ENCODE results near the gene NRSN2.
"Not testable (repeated sequence)": the region's sequence is repeated elsewhere in the genome, so short reads cannot be mapped to it uniquely, and the experiment has no call there.

NRSN2 gene

DNA sequence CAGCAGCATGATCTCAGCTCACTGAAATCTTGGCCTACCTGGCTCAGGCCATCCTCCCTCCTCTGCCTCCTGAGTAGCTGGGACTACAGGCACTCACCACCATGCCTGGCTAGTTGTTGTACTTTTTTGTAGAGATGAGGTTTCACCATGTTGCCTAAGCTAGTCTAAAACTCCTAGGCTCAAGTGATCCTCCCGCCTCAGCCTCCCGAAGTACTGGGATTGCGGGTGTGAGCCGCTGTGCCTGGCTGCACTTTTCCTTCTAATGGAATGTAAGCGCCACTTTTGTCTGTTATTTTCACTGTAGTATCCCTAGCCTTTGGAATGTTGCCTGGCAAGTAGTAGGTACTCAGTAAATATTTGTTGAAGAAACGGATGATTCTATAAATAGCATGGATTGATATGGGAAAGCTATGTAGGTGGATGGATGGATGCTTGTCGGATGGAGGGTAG lies 23.3 kb downstream of the NRSN2 start:
- DNase-seq = no peak
- in situ Hi-C loops (cut with HindIII; ENCODE audit: low pct_ligation_motif_present, low pct_unique_long_range_greater_than_20kb, low sequenced_read_pairs) = no loop called here

DNA sequence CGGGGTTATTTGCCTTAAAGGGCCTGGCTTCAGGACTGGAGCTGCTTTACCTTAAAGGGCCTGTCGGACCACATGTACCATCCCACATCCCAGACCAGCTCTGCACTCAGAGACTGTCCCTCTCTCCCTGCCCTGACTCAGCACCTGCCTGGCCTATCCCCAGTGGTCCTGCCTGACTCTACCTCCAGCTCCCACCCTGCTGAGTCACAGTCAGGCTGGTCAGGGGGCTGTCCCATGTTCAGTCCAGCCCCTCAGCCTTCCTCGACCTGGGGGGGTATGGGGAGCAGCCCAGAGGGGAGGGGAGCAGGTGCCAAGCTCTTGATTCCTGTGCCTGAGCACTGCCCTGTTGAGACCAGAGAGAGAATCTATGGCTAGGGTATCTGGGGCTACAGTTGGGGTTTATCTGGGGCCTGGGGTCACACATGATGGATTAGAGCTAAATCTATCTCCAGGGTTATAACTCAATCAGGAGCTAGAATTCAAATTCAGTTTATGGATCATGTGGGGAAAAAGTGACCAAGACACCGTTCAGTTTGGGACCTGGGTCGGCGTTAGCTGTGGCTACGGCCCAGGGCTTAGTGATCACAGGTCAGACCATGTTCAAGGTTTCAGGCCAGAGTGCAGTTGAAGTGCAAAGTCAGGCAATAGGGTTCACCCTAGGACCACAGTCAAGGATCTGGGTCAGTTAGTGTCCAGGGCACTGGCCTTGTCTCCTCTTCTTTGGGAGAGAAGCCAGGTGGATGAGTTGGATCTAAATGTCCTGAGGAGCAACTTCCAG lies 24.3 kb downstream of the NRSN2 start:
- DNase-seq = no peak
- in situ Hi-C loops (cut with HindIII; ENCODE audit: low pct_ligation_motif_present, low pct_unique_long_range_greater_than_20kb, low sequenced_read_pairs) = no loop called here

DNA sequence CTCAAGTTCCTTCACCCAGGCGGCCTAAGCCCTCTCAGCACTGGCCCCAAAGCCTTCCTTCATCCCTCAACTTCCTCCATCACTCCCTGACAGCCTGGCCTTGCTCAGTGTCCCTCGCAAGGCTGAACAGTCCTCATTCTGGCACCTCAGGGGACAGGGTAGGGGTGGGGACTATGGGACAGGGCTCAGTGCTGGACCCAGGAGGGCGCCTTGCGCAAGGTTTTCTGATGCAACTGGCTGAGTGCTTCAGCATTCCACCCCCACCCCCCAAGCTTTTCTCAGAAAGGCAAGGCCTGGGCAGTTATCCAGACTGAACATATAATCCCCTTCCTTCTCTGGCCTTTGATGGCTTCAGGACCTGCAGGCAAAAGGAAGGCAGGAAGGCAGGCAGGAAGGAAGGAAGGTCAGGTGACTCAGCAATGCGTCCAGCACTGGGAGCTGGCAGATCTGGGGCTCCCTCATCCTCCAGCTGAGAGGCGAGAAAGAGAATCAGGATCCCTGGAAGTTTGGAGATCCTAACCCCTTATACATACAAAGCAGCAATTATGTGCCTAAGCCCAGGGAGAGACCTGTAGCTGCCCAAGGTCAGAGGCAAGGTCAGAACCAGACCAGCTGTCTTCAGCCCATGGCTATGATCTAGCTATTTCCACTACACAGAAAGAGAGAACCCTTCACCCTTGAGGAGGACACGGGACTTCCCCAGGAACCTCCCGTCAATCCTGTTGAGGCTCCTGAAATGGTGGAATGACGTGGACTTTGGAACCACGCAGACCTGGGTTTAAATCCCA lies 25.0 kb downstream of the NRSN2 start:
- in situ Hi-C loops (cut with HindIII; ENCODE audit: low pct_ligation_motif_present, low pct_unique_long_range_greater_than_20kb, low sequenced_read_pairs) = no loop called here
- peak; percentile 27 for DNase-seq

DNA sequence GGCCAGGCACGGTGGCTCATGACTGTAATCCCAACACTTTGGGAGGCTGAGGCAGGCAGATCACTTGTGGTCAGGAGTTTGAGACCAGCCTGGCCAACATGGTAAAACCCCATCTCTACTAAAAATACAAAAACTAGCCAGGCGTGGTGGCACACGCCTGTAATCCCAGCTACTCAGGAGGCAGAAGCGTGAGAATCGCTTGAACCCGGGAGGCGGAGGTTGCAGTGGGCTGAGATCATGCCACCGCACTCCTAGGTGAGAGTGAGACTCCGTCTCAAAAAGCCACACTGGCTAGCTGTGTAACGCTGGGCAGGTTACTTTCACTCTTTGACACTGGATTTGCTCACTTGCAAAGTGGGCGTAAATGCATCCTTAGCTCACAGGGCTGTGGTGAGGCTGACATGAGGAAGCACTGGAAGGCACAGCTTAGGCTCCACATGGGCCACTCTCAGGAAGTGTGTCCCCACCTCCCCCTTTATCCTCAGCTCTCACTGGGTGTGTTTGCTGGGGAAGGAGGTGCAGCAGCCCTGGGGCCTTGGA lies 25.7 kb downstream of the NRSN2 start:
- DNase-seq; in situ Hi-C loops (cut with HindIII; ENCODE audit: low pct_ligation_motif_present, low pct_unique_long_range_greater_than_20kb, low sequenced_read_pairs): not testable (repeated sequence)

DNA sequence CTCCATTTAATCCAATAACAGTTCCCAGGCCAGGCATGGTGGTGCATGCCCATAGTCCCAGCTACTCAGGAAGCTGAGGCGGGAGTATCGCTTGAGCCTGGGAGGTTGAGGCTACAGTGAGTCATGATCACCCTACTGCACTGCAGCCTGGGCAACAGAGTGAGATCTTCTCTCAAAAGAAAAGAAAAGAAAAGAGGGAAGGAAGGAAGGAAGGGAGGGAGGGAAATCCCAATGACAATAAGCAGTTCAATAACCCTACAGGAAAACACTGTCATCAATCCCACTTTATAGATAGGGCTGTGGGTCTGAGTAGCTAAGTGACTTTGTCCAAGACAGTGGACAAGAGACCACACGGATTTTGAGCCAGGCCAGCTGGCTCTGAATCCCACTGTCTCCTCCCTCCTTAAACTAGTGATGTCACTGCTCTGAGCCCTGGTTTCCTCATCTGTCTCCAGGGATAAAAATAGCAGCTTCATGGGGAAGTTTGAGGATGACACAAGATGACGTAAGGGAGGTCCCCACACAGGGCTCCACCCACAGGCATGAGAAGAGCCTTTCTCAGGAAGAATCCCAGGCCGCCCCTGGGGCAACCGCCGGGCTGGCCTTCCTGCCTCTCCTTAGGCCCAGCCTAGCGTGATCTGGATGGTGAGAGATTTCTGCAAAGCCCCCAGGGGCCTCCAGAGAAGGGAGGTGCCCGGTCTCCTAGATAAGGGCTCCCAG lies 26.4 kb downstream of the NRSN2 start:
- peak; percentile 55 for DNase-seq
- in situ Hi-C loops (cut with HindIII; ENCODE audit: low pct_ligation_motif_present, low pct_unique_long_range_greater_than_20kb, low sequenced_read_pairs) = no loop called here

DNA sequence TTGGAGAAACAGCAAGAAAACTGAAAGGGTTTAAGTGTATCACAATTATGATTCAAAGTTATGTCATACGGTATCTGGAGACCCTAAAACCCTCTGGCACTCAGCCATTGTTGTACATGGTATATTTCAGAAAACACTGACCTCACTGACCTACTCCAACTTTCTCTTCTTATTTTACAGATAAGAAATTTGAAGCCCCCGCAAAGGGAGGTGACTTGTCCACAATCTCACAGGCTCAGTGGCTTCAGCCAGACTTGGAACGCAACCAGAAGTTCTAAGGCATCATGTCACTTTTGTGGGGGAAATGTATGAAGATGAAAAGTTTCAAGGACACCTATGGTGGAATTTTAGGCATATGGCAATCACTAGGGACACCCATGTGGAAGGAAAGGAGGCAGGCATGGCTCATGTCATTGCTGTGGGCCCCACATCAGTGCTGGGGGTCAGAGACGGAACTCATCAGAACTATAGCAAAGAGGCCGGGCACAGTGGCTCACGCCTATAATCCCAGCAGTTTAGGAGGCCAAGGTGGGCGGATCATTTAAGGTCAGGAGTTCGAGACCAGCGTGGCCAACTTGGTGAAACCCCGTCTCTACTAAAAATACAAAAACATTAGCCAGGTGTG lies 28.5 kb downstream of the NRSN2 start:
- in situ Hi-C loops (cut with HindIII; ENCODE audit: low pct_ligation_motif_present, low pct_unique_long_range_greater_than_20kb, low sequenced_read_pairs) = no loop called here
- no peak for DNase-seq

DNA sequence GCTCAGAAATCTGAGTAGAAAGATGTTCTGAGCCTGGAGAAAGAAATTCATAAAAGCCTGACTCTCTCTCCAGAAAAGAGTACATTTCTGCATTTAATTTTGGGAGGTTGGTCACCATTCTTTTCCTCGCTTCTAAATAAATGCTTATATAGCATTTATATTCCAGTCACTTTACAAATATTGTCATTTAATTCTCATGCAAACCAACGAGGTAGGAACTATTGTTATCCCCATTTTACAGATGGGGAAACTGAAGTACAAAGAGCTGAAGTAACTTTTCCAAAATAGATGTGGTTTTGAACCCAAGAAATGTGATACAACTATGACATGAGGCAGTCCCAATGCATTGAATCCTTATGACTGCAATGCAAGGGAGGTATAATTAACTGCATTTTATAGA lies 29.2 kb downstream of the NRSN2 start:
- DNase-seq = no peak

DNA sequence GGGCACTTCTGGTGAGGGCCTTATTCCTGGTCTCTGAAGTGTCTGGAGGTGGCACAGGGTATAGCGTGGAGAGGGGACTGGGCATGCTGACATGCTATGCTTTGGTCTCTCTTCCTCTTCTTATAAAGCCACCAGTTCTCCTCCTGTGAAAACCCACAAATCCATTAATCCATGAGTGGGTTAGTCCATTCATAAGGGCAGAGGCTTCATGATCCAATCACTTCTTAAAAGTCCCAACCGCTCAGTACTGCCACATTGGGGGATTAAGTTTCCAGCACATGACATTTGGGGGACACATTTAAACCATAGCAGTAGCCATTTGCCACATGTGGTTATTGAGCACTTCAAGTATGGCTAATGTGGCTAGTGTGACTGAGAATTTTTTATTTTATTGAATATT lies 29.8 kb downstream of the NRSN2 start:
- DNase-seq = no peak
- in situ Hi-C loops (cut with HindIII; ENCODE audit: low pct_ligation_motif_present, low pct_unique_long_range_greater_than_20kb, low sequenced_read_pairs) = no loop called here

More for the DNA sequence above, 29.2 kb downstream of the NRSN2 start:
- in situ Hi-C loops (cut with HindIII; ENCODE audit: low pct_ligation_motif_present, low pct_unique_long_range_greater_than_20kb, low sequenced_read_pairs) = no loop called here

DNA sequence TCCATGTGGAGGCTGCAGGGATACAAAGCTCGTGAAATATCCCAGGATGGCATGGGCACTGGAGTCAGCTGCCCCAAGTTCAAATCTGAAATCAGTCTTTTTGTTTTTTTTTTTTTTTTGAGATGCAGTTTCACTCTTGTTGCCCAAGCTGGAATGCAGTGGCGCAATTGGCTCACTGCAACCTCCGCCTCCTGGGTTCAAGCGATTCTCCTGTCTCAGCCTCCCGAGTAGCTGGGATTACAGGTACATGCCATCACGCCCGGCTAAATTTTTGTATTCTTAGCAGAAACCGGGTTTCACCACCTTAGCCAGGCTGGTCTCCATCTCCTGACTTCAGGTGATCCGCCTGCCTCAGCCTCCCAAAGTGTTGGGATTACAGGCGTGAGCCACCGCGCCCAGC lies 30.7 kb downstream of the NRSN2 start:
- DNase-seq; in situ Hi-C loops (cut with HindIII; ENCODE audit: low pct_ligation_motif_present, low pct_unique_long_range_greater_than_20kb, low sequenced_read_pairs): not testable (repeated sequence)

DNA sequence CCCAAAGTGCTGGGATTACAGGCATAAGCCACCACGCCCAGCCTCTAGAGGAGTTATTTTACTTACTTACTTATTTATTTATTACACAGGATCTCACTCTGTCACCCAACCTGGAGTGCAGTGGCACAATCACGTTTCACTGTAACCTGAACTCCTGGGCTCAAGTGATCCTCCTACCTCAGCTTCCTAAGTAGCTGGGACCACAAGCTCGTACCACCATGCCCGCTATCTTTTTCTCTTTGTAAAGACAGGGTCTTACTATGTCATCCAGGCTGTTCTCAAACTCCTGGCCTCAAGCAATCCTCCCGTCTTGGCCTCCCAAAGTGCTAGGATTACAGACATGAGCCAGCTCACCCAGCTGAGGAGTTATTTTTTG lies 32.0 kb downstream of the NRSN2 start:
- in situ Hi-C loops (cut with HindIII; ENCODE audit: low pct_ligation_motif_present, low pct_unique_long_range_greater_than_20kb, low sequenced_read_pairs) = no loop called here
- DNase-seq = no peak

DNA sequence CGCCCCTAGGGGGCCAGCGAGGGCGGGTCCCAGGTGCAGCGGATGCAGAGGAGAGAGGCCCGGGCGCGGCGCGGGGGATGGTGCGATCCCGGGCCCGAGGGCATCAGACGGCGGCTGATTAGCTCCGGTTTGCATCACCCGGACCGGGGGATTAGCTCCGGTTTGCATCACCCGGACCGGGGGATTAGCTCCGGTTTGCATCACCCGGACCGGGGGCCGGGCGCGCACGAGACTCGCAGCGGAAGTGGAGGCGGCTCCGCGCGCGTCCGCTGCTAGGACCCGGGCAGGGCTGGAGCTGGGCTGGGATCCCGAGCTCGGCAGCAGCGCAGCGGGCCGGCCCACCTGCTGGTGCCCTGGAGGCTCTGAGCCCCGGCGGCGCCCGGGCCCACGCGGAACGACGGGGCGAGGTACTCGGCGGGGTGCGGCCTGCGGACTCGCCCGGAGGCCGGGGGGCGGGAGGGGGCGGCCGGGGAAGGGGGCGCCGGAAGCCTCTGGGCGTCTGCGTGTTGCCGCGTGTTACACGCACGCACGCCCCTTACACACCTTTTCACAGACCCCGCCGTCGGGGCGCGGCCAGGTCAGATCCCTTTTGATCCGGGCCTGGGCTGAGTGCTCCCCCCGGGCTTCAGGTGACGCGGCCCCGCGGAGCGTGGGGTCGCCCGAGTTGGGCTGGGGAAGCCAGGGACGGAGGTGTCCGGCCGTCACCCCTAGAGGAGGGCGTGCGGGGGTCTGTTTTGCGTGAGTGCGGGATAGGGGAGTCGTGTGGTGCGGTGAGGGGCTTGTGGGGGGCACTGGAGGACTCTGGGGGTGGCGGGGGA lies 34.1 kb downstream of the NRSN2 start:
- peak; percentile 72 for DNase-seq
- in situ Hi-C loops (cut with HindIII; ENCODE audit: low pct_ligation_motif_present, low pct_unique_long_range_greater_than_20kb, low sequenced_read_pairs) = no loop called here

DNA sequence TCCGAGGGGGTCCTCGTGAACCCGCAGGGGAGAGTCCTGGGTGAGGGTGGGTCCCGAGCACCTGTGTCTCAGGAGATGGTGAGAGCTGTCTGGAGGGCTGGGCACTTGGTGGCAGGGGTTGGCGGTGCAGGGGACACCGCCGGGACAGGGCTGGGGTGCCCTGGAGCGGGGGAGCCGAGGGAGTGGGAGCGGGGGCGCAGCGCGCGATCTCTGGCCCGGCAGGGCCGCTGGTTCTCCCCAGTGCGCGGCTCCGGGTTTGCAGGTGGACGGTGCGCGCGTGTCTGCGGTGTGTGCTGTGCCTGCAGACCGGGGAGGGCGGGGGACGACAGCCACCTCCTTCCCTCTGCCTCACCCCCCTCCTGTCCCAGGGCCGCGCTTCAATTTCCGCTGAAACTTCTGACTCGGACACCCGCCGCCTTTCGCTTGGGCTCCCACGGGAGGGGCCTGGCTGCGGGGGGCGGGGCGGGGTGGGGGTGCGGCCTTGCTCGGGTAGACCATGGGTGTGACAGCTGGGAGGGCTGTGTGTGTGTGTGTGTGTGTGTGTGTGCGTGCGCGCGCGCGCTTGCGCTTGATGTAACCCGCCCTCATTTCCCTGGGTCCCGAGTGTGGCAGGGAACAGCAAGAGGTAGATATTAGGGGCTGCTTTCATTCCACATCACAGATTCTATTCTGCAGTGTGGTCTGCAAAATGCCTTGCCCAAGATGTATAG lies 34.8 kb downstream of the NRSN2 start:
- peak; percentile 77 for DNase-seq
- in situ Hi-C loops (cut with HindIII; ENCODE audit: low pct_ligation_motif_present, low pct_unique_long_range_greater_than_20kb, low sequenced_read_pairs) = no loop called here

DNA sequence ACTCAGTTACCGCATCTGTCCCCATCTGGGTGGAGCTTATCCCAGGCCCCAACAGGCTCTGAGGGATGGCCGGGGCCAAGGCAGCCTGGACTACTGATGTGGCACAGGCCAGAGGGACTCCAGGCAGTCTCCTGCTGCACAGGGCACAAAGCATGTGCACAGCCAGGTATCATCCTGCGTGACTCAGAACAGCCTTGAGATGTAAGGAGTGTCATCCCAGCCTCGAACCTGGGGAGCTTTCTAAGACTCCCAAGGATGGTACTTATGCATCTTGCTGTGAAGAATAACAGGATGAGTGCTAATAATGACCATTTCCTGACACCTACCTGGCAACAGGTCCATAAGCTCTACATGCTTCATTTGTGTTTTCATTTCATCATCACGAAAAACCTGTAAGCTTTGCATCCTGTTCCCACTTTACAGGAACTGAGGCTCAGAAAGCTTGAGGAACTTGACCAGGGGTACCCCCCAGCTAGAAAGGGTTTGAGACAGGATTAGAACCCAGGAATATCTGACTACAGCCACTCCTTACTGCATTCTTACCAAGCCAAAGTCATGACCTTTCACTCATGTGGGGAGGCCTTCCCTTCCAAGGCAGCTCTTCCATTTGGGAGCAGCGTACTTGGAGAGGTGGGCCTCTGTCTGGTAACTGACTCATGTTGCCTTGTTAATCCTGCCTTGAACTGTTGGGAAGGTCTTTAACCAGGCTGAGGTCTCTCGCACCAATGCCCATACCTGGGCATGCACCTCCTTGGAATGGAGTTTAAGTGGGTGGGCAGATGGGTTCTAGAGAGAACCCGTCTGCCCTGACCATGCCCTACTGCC lies 35.6 kb downstream of the NRSN2 start:
- DNase-seq = no peak
- in situ Hi-C loops (cut with HindIII; ENCODE audit: low pct_ligation_motif_present, low pct_unique_long_range_greater_than_20kb, low sequenced_read_pairs) = no loop called here

DNA sequence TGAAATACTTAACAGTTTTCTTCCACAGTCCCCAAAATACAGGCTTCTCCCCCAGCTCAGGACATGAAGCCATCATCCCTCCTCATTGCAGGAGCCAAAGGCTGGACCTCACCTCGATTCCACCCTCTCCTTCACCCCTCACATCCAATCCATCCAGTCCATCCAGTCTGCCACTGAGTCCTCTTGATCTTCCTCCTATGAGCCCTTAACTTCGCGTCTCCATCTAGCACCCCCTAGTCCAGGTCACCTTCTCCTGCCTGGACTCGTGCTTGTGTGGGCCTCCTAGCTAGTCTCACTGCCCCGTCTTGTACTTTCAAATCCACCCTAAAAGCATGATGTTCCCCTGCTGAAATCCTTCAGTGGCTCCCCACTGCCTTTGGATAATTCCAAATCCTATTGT lies 37.0 kb downstream of the NRSN2 start:
- no peak for DNase-seq
- in situ Hi-C loops (cut with HindIII; ENCODE audit: low pct_ligation_motif_present, low pct_unique_long_range_greater_than_20kb, low sequenced_read_pairs) = no loop called here

DNA sequence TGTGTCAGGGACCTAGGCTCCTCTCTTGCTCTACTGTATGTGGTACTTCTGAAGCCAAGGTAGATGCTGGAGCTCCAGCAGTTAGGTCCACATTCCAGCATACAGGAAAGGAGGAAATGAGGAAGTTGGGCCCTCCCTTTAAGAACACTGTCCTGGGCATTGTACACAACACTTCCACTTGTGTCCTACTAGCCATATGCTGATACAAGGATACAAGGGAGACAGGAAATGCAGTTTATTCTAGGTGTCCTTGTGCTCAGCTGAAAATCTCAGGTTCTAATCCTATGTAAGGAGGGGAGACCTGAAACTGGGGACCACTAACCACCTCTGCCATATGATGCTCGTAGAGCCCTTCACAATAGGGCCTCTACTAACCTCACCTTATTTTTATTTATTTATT lies 37.8 kb downstream of the NRSN2 start:
- DNase-seq = no peak
- in situ Hi-C loops (cut with HindIII; ENCODE audit: low pct_ligation_motif_present, low pct_unique_long_range_greater_than_20kb, low sequenced_read_pairs) = no loop called here

DNA sequence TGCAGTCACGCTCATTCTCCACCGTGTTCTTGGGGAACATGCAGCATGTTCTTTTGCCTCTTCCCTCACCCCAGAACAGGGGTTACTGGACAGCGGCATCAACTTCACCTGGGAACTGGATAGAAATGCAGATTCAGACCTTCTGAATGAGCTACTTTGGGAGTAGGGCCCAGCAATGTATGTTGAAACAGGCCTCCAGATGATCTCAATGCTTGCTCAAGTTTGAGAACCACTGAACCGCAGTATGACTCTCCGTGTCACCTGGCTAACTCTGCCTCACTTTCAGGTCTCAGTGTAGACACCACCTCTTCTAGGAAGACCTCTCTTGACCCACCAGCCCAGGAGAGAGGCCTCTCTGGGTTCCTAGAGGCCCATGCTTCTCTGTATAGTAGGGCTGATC lies 38.5 kb downstream of the NRSN2 start:
- in situ Hi-C loops (cut with HindIII; ENCODE audit: low pct_ligation_motif_present, low pct_unique_long_range_greater_than_20kb, low sequenced_read_pairs) = no loop called here
- DNase-seq = no peak

DNA sequence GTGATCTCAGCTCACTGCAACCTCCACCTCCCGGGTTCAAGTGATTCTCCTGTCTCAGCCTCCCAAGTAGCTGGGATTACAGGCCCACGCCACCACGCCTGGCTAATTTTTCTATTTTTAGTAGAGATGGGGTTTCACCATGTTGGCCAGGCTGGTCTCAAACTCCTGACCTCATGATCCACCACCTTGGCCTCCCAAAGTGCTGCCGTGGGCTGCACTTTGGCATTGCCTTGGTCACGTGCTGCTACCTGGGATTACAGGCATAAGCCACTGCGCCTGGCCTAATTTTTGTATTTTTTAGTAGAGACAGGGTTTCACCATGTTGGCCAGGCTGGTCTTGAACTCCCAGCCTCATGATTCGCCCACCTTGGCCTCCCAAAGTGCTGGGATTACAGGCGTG lies 39.7 kb downstream of the NRSN2 start:
- DNase-seq; in situ Hi-C loops (cut with HindIII; ENCODE audit: low pct_ligation_motif_present, low pct_unique_long_range_greater_than_20kb, low sequenced_read_pairs): not testable (repeated sequence)
